ENCODE results near the gene RABL2A. TPM values are rescaled to one million over a fixed set of nuclear protein-coding genes. Genes with fewer than 3 reads are reported as not detected.
"Not testable (repeated sequence)": the region's sequence is repeated elsewhere in the genome, so short reads cannot be mapped to it uniquely, and the experiment has no call there.

Gene RABL2A
- 8.9 TPM for total RNA-seq

DNA sequence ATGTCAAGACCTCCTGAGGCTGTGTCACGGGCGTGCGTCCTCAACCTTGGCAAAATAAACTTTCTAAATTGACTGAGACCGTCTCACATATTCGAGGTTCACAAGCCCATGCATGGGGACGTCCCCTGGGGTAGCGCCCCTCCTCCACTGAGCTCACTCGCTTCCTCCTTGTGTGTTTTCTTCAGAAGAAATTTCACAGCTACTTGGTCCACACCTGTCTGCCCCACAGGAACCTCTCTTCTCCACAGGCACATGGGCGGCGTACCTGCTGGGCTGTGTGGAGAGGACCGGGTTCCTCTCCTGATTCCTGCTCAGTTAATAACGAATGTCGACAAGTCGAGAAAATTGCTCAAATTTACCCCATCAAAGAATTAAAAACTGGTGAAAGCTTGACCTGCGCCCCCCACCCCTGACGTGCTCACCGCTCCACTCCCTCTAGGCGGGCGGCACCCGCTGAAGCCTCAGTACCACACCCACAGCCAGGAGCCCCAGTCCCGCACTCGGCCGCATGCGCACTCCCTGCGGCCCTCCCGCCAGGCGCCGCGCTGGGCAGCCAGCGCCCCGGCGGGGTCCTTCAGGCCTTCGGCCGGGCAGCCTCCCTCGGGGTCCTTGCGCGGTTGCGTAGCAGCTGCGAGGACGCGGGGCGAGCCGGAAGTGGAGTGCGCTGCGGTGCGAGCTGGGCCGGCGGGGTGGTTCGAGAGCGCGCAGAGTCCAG is at the start of gene RABL2A:
Gene RABL2A, plus strand, starts transcription at position 651 of the 715 bp plus-strand sequence. CDS start 1,341 bp downstream, outside the sequence.
- peak within 1 kb of the TSS; percentile 68 to 72 (median 70) for H3K4me3 ChIP-seq (ENCODE audit: low read length in 3 of 3)
- H3K9me3 ChIP-seq (ENCODE audit: control insufficient read depth in 3 of 3, low read length in 3 of 3); H3K36me3 ChIP-seq (ENCODE audit: control insufficient read depth in 3 of 3, insufficient read depth in 3 of 3, low read length in 3 of 3); H3K27me3 ChIP-seq (ENCODE audit: control insufficient read depth in 3 of 3, insufficient read depth in 3 of 3, low read length in 3 of 3); H3K4me1 ChIP-seq (ENCODE audit: control insufficient read depth in 3 of 3, insufficient read depth in 3 of 3, low read length in 3 of 3); H3K27ac ChIP-seq (ENCODE audit: low read depth, low read length): not testable (repeated sequence)
- H3K9ac ChIP-seq (ENCODE audit: low read depth in 1 of 3, low read length in 3 of 3) = peak within 1 kb of the TSS; percentile 56 to 70 (median 70)

DNA sequence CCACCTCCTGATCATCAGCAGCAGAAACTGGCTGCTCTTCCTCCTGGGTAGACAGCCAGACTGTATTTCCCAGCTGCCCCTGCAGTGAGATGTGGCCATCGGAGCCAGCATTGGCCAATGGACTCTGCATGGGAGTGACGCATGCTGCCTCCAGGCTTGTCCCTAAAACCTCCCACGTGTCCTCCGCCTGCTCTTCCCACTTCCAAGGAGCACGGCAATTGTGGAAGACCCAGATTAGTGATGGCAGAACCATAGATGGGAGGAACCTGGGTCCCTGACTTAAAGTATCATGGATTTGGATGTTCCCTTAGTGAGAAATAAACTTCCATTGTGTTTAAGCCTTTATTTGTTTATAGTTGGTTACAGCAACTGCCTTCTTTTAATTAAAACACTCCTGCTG is 48.6 kb upstream of the RABL2A start:
- not testable (repeated sequence) for H3K9ac ChIP-seq (ENCODE audit: low read depth in 1 of 3, low read length in 3 of 3); H3K9me3 ChIP-seq (ENCODE audit: control insufficient read depth in 3 of 3, low read length in 3 of 3); H3K27me3 ChIP-seq (ENCODE audit: control insufficient read depth in 3 of 3, insufficient read depth in 3 of 3, low read length in 3 of 3); H3K36me3 ChIP-seq (ENCODE audit: control insufficient read depth in 3 of 3, insufficient read depth in 3 of 3, low read length in 3 of 3); H3K4me3 ChIP-seq (ENCODE audit: low read length in 3 of 3); H3K4me1 ChIP-seq (ENCODE audit: control insufficient read depth in 3 of 3, insufficient read depth in 3 of 3, low read length in 3 of 3); H3K27ac ChIP-seq (ENCODE audit: low read depth, low read length)

DNA sequence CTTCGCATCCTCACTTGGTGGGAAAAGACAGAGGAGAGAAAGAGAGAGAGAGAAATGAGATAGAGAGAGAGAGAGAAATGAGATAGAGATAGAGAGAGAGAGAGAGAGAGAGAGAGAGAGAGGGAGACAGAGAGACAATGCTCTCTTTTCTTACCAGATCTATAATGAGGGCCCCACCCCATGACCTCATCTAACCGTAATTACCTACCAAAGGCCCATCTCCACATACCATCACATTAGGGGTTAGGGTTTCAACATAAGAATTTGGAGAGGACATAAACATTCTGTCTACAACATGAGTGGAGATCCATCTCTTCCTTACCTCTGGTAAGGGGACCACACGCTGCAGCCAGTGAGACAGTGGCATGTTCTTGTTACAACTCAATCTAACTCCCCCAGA is 44.6 kb upstream of the RABL2A start:
- H3K9me3 ChIP-seq (ENCODE audit: control insufficient read depth in 3 of 3, low read length in 3 of 3); H3K36me3 ChIP-seq (ENCODE audit: control insufficient read depth in 3 of 3, insufficient read depth in 3 of 3, low read length in 3 of 3); H3K27ac ChIP-seq (ENCODE audit: low read depth, low read length); H3K27me3 ChIP-seq (ENCODE audit: control insufficient read depth in 3 of 3, insufficient read depth in 3 of 3, low read length in 3 of 3); H3K4me3 ChIP-seq (ENCODE audit: low read length in 3 of 3); H3K9ac ChIP-seq (ENCODE audit: low read depth in 1 of 3, low read length in 3 of 3): not testable (repeated sequence)
- H3K4me1 ChIP-seq (ENCODE audit: control insufficient read depth in 3 of 3, insufficient read depth in 3 of 3, low read length in 3 of 3) = peaks cover 2 to 13% (median 8%) of the 10 kb centered on the region in 3 donors

DNA sequence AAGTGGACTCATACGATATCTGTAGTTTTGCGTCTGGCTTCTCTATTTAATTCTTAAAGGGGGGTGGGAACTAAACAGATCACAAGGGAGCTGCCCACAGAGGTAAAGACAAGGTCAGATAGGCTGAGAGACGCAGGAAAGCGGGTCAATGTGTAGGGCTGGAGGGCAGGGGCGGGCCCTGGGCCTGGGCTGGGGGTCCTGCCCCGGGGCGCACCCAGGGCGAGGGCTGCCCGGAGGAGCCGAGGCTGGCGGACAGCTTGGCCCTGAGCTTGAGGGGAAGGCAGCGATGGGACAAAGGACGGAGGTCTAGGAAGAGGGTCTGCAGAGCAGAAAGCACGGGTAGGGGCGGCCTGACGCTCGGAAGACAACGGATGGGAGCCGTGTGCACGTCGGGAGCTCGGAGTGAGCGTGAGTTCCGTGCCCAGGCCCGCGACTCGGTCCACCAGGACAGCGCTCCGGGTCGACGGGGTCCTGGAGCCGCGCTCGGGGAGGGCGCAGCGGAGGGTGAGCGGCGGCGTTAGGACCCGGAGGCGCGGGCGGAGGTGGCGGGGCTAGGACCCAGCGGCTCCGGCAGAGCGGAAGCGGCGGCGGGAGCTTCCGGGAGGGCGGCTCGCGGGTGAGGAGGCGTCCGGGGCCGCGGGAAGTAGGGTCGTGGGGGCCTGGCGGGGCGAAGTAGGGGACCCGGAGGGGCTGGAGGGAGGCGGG is 43.4 kb upstream of the RABL2A start:
- H3K9me3 ChIP-seq (ENCODE audit: control insufficient read depth in 3 of 3, low read length in 3 of 3); H3K27me3 ChIP-seq (ENCODE audit: control insufficient read depth in 3 of 3, insufficient read depth in 3 of 3, low read length in 3 of 3); H3K36me3 ChIP-seq (ENCODE audit: control insufficient read depth in 3 of 3, insufficient read depth in 3 of 3, low read length in 3 of 3): not testable (repeated sequence)
- peak overlapping the region; percentile 65 to 87 (median 77) for H3K9ac ChIP-seq (ENCODE audit: low read depth in 1 of 3, low read length in 3 of 3)
- H3K27ac ChIP-seq (ENCODE audit: low read depth, low read length) = peak overlapping the region; percentile 63
- H3K4me3 ChIP-seq (ENCODE audit: low read length in 3 of 3) = peak overlapping the region; percentile 76 to 81 (median 78)
- peaks cover 8 to 18% (median 14%) of the 10 kb centered on the region in 3 donors for H3K4me1 ChIP-seq (ENCODE audit: control insufficient read depth in 3 of 3, insufficient read depth in 3 of 3, low read length in 3 of 3)

DNA sequence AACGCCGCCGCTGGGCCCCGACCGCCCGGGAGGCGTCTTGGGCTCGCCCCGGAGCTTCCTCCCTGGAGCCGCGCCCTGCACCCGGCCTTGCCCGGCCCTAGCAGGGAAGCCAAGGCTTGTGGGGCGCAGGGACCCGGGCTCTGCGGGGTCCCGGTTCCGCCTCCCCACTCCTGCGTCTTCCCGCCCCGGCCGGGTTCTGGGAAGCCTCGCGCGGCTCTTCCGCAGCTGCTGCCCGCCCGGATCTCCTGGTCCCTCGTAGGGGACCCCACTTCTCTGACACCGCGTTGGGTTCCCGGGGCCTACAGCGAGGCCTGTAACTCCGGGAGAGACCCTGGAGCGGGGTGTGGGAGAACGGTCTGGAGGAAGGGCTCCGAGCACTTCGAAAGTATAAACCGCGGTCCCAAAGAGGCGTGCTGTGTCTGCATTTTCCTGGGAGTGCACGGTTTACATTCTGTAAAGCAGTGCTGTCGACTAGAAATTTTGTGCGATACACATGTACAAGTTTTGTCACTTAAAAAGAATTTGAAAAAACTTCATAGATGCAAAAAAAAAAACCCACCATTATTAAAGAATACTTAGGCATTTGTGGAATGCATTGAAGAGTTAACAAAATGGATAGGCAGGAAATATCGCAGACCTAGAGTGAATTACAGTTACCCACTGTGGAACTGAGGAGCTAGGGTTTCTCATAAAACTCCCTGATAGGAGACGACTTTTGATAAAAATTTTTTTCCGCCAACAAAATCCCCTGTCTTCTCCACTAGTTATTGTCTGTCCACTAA is 42.6 kb upstream of the RABL2A start:
- H3K27me3 ChIP-seq (ENCODE audit: control insufficient read depth in 3 of 3, insufficient read depth in 3 of 3, low read length in 3 of 3); H3K36me3 ChIP-seq (ENCODE audit: control insufficient read depth in 3 of 3, insufficient read depth in 3 of 3, low read length in 3 of 3); H3K9me3 ChIP-seq (ENCODE audit: control insufficient read depth in 3 of 3, low read length in 3 of 3): not testable (repeated sequence)
- Histone ChIP-seq H3K27ac (ENCODE audit: low read depth, low read length) (peak overlapping the region; percentile 63), H3K4me1 (ENCODE audit: control insufficient read depth in 3 of 3, insufficient read depth in 3 of 3, low read length in 3 of 3) (peaks cover 8 to 18% (median 14%) of the 10 kb centered on the region in 3 donors), H3K4me3 (ENCODE audit: low read length in 3 of 3) (peak overlapping the region; percentile 56 to 83 (median 73)), H3K9ac (ENCODE audit: low read depth in 1 of 3, low read length in 3 of 3) (peak overlapping the region; percentile 69 to 81 (median 79))

DNA sequence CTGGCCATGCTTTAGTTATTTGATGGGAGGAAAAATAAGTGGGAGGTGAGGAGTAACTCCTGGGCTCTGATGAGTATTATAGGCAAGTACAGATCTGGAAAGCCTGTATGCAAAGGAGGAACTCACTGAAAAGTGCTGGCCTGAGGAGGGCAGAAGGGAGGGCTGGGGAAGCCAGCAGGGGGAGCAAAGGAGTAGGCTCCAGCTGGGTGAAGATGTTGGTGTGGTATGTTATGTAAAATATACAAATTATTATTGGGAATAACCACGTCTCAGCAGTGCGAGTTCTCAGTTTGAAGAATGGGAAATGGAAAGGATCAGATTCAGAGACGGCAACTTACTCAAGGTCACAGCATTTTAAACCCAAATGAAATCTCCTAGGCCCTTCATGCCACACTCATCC is 39.9 kb upstream of the RABL2A start:
- H3K4me1 ChIP-seq (ENCODE audit: control insufficient read depth in 3 of 3, insufficient read depth in 3 of 3, low read length in 3 of 3) = peaks cover 8 to 18% (median 14%) of the 10 kb centered on the region in 3 donors
- H3K4me3 ChIP-seq (ENCODE audit: low read length in 3 of 3) = not testable (repeated sequence)

DNA sequence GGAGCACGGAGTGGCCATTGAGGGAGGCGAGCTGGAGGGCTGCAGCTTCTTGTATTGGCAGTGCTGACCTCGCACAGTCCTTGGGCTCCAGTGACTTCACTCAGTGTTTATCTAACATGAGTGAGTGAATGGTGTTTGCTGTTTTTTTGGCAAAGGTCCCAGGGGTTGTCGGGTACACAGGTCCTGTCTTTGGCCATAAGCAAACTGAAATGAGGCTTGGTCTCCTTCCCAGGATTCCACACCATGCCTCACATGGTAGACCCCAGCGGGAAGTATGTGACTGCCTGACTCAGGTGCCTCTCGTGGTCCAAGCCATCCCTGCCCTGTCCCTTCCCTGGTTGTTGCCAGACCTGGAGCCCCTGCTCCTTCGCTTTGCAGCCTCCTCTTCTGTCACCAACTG is 37.5 kb upstream of the RABL2A start:
- H3K9ac ChIP-seq (ENCODE audit: low read depth in 1 of 3, low read length in 3 of 3); H3K36me3 ChIP-seq (ENCODE audit: control insufficient read depth in 3 of 3, insufficient read depth in 3 of 3, low read length in 3 of 3); H3K9me3 ChIP-seq (ENCODE audit: control insufficient read depth in 3 of 3, low read length in 3 of 3); H3K27me3 ChIP-seq (ENCODE audit: control insufficient read depth in 3 of 3, insufficient read depth in 3 of 3, low read length in 3 of 3); H3K4me3 ChIP-seq (ENCODE audit: low read length in 3 of 3); H3K27ac ChIP-seq (ENCODE audit: low read depth, low read length): not testable (repeated sequence)
- H3K4me1 ChIP-seq (ENCODE audit: control insufficient read depth in 3 of 3, insufficient read depth in 3 of 3, low read length in 3 of 3) = peaks cover 6 to 14% (median 14%) of the 10 kb centered on the region in 3 donors

More for the DNA sequence above, 39.9 kb upstream of the RABL2A start:
- H3K9me3 ChIP-seq (ENCODE audit: control insufficient read depth in 3 of 3, low read length in 3 of 3); H3K9ac ChIP-seq (ENCODE audit: low read depth in 1 of 3, low read length in 3 of 3); H3K27ac ChIP-seq (ENCODE audit: low read depth, low read length); H3K36me3 ChIP-seq (ENCODE audit: control insufficient read depth in 3 of 3, insufficient read depth in 3 of 3, low read length in 3 of 3); H3K27me3 ChIP-seq (ENCODE audit: control insufficient read depth in 3 of 3, insufficient read depth in 3 of 3, low read length in 3 of 3): not testable (repeated sequence)

DNA sequence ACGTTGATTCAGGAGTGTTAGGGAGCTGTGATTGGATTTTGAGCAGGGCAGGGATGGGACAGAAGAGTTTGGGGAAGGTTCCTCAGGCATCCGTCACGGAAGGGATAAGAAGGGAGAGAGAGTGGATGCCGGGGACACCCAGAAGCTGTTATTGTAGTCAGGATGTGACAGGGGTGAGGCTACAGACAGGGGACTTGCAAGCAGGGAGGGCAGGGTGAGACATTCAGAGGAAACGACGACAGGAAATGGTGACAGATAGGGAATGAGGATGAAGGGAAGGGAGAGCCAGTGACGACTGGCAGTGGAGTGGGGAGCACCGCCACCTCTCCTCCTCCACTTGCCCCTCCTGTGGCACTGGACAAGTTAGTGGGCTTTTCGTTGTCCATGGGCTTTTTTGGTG is 35.1 kb upstream of the RABL2A start:
- H3K4me1 ChIP-seq (ENCODE audit: control insufficient read depth in 3 of 3, insufficient read depth in 3 of 3, low read length in 3 of 3); H3K9me3 ChIP-seq (ENCODE audit: control insufficient read depth in 3 of 3, low read length in 3 of 3); H3K4me3 ChIP-seq (ENCODE audit: low read length in 3 of 3); H3K36me3 ChIP-seq (ENCODE audit: control insufficient read depth in 3 of 3, insufficient read depth in 3 of 3, low read length in 3 of 3); H3K27me3 ChIP-seq (ENCODE audit: control insufficient read depth in 3 of 3, insufficient read depth in 3 of 3, low read length in 3 of 3); H3K27ac ChIP-seq (ENCODE audit: low read depth, low read length); H3K9ac ChIP-seq (ENCODE audit: low read depth in 1 of 3, low read length in 3 of 3): not testable (repeated sequence)

DNA sequence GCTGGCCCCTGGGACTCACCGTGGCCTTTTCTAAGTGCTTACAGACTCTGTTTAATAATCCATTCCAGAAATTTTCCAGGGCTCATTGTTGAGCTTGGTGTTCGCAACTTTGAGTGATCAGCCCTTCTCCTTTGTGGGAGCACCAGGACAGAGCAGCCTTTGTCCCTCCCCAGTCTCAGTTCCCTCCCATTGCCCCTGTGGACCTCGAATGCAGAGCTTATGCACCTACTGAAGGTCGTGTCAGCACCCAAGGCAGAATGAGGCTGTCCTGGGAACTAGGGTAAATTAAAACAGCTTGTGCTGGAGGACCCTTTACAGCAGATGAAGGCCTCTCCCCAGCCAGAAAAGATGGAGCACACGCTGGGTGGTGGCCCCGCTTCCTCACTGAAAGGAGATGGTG is 33.8 kb upstream of the RABL2A start:
- not testable (repeated sequence) for H3K9ac ChIP-seq (ENCODE audit: low read depth in 1 of 3, low read length in 3 of 3); H3K27ac ChIP-seq (ENCODE audit: low read depth, low read length); H3K9me3 ChIP-seq (ENCODE audit: control insufficient read depth in 3 of 3, low read length in 3 of 3); H3K4me3 ChIP-seq (ENCODE audit: low read length in 3 of 3); H3K27me3 ChIP-seq (ENCODE audit: control insufficient read depth in 3 of 3, insufficient read depth in 3 of 3, low read length in 3 of 3); H3K4me1 ChIP-seq (ENCODE audit: control insufficient read depth in 3 of 3, insufficient read depth in 3 of 3, low read length in 3 of 3); H3K36me3 ChIP-seq (ENCODE audit: control insufficient read depth in 3 of 3, insufficient read depth in 3 of 3, low read length in 3 of 3)

DNA sequence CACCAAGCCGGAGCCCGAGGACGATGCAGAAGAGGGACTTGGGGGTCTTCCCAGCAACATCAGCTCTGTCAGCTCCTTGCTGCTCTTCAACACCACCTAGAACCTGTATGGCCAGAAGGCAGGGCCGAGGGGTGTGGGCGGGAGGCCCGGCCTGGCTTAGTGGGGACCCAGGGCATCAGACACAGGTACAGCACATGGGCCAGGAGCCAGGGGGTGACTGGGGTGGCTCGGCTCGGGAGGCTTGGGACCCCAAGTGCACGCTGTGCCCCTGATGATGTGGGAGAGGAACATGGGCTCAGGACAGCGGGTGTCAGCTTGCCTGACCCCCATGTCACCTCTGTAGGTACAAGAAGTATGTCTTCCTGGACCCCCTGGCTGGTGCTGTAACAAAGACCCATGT is 31.3 kb upstream of the RABL2A start:
- not testable (repeated sequence) for H3K9ac ChIP-seq (ENCODE audit: low read depth in 1 of 3, low read length in 3 of 3); H3K36me3 ChIP-seq (ENCODE audit: control insufficient read depth in 3 of 3, insufficient read depth in 3 of 3, low read length in 3 of 3); H3K4me1 ChIP-seq (ENCODE audit: control insufficient read depth in 3 of 3, insufficient read depth in 3 of 3, low read length in 3 of 3); H3K9me3 ChIP-seq (ENCODE audit: control insufficient read depth in 3 of 3, low read length in 3 of 3); H3K27me3 ChIP-seq (ENCODE audit: control insufficient read depth in 3 of 3, insufficient read depth in 3 of 3, low read length in 3 of 3); H3K4me3 ChIP-seq (ENCODE audit: low read length in 3 of 3); H3K27ac ChIP-seq (ENCODE audit: low read depth, low read length)
